NCI-H1417 (cell line): Measurements from ENCODE around the gene UGT2B17.
"Not testable (repeated sequence)": the region's sequence is repeated elsewhere in the genome, so short reads cannot be mapped to it uniquely, and the experiment has no call there.

ENCODE experiments used
- DNase-seq, 3 experiments: peaks; one replicate each; lab custom pipeline; 2025; lab: John Stamatoyannopoulos, UW

Gene UGT2B17

GRCh38 chr4:68569036-68569435, 7.1 kb downstream of the UGT2B17 start:
- DNase-seq, result not testable (repeated sequence)

- DNase-seq, result not testable (repeated sequence)
These were observed 7.6 kb downstream of the UGT2B17 start for GRCh38 chr4:68568535-68568934.

GRCh38 chr4:68566364-68566763, 9.8 kb downstream of the UGT2B17 start:
- DNase-seq, result not testable (repeated sequence)

DNA sequence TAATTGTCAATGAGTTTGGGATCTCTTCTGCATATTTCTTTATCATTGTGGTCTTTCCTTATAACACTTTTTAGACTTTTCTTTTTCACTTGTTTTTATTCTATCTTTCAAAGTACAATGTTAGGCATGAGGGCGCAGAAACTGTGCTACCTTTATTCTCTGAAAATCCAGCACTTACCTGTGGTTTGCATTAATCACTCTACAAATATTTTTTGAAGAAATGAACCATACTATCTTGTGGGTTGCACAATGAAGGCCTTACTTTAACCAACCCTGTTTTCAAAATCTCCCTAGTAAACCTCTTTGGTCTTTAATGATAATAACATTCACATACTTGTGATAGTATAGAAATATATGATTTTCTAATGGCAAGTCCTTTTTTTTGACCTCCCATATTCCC, 11.0 kb downstream of the UGT2B17 start:
- DNase-seq, result not testable (repeated sequence)

GRCh38 chr4:68560364-68561070, 15.6 kb downstream of the UGT2B17 start:
- DNase-seq, result not testable (repeated sequence)

- not testable (repeated sequence) for DNase-seq
These were observed 22.3 kb downstream of the UGT2B17 start for GRCh38 chr4:68553830-68554229.

DNA sequence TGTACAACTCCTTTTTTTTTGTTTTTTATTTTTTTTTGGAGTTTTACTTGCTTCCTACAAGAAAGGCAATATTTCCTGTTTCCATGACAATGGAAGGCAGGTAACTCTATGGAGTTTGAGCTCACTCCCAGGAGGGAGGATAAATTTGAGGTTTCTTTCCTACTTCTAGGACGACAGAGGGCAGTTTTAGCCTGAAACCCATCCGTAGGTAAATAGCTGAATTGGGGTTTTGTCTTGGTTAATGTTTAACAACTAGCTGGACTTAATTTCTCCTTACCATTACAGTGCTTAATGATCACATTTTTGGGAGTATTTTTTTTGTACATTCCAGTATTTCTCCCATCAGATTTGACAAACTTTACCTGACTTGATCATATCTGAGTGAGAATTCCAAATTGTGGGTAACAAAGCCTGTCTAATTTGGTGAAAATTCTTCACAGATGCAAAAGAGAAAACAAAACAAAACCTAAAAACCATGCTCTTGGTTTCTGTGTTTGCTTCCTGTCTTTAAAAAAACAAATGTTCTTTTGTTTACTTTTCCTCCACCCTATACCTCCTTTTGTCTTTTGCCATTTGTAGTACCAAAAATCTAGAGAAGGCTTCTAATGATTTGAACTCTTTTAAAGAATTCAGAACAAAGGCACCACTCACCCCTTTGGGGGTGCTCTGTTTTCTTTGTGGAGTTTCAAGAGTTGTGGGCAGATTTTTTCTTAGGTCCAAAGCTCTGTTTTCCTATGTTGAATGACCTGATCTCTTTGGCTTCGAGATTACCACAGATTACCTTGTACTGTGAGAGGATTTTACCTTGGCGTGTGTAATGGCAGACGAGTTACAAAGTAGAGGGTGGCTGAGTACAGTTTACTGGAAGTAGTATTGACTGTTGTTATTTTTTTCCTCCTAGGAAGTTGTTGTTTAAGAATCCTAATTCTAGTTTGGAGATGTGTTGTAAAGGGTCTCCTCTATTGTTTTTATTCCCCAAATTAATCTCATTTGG, 23.0 kb downstream of the UGT2B17 start:
- DNase-seq, result not testable (repeated sequence)

- DNase-seq, result not testable (repeated sequence)
These were observed 33.4 kb downstream of the UGT2B17 start for GRCh38 chr4:68542742-68543141.

DNA sequence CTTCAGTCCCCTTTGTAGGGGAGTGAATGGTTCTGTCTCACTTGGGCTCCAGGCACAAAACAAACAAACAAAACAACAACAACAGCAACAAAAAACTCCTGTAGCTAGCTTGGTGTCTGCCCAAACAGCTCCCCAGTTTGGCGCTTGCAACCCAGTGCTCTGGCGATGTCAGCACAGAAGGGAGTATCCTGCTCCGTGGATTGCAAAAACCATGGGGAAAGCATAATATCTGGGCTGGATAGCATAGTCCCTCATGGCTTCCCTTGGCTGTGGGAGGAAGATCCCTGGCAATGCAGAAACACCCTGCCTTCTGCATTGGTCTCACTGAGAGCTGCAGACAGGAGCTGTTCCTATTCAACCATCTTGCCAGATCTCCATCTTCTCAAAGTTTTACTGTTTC, 39.7 kb downstream of the UGT2B17 start:
- no peak for DNase-seq

GRCh38 chr4:68535974-68536373, 40.1 kb downstream of the UGT2B17 start:
- DNase-seq, result no peak

DNA sequence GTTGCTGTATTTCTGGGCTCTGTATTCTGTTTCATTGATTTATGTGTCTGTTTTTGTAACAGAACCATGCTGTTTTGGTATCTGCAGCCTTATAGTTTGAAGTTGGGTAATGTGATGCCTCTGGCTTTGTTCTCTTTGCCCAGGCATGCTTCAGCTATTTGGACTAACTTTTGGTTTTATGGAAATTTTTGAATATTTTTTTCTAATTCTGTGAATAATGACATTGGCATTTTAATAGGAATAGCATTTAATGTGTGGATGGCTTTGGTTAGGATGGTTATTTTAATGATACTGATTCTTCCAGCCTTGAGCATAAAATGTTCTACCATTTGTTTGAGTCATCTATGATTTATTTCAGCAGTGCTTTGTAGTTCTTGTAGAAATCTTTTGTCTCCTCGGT, 53.9 kb downstream of the UGT2B17 start:
- not testable (repeated sequence) for DNase-seq

DNA sequence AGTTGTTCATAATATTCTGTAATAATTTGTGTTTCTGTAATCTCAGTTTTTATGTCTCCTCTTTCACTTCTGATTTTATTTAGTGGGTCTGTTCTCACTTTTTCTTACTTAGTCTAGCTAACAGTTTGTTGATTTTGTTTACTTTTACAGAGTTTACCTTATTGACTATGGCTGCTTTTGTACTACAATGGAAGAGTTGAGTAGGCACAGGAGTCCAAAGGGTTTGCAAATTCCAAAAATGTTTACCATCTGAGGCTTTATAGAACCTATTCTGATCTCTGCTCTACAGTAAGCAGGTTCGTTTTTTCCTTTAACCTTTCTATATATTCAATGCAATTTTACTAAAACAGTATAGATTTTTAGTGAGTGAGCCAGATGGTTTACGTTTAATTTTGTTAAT, 55.1 kb downstream of the UGT2B17 start:
- no peak for DNase-seq

DNA sequence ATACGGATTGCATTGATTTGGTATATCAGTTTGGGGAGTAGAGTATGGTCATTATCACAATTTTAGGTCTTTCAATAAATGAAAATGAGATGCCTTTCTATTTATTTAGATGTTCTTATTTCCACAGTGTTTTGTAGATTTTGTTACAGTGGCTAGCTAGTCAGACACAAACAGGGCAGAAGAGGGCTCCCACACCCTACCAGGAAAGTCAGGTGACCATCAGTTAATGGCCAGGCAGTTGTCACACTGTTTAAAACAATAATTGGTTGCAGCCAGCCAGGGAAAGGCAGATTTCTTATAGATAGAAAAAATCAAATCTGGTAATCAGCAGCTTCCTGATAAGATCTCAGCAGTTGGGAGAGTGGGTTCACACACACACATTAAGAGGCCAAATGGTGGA, 57.2 kb downstream of the UGT2B17 start:
- no peak for DNase-seq

GRCh38 chr4:68505452-68505851, 70.7 kb downstream of the UGT2B17 start:
- DNase-seq, result not testable (repeated sequence)

DNA sequence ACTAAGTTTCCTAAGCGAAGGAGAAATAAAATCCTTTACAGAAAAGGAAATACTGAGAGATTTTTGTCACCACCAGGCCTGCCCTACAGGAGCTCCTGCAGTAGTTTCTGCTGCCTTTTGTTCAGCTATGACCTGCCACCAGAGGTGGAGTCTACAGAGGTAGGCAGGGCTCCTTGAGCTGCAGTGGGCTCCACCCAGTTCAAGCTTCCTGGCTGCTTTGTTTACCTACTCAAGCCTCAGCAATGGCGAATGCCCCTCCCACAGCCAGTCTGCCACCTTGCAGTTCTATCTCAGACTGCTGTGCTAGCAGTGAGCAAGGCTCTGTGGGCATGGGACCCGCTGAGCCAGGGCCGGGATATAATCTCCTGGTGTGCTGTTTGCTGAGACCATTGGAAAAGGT, 71.3 kb downstream of the UGT2B17 start:
- DNase-seq, result not testable (repeated sequence)

GRCh38 chr4:68503462-68503861, 72.7 kb downstream of the UGT2B17 start:
- not testable (repeated sequence) for DNase-seq

- no peak for DNase-seq
These were observed 77.1 kb downstream of the UGT2B17 start for GRCh38 chr4:68499021-68499420.

DNA sequence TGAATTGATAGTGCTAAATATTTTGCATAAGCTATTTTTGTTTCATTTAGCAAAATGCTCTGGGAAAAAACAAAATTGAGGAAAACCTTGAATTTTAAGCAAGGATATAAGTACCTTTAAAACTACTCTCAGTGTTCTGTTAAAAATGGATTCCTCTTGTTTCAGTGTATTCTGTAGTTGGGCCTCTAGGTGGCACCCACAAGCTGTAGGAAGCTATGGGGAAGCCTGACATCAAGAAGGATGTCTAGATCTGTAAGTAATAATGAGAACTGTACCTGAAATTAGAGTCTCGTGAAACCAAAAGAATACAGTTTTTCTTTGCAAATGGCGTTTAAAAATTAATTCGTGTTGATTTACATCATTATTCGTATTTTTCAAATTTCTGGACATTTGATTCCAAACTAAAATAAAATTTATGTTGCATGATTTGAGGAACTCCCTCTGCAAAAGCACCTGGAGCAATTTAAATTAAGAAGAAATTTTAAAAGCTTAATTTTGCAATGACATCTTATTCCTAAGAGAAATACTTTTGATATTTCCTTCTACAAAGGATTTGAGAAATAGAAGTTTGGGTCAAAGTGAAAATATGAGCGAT, 77.6 kb downstream of the UGT2B17 start:
- peak; percentile 46 to 84 (median 50) for DNase-seq

DNA sequence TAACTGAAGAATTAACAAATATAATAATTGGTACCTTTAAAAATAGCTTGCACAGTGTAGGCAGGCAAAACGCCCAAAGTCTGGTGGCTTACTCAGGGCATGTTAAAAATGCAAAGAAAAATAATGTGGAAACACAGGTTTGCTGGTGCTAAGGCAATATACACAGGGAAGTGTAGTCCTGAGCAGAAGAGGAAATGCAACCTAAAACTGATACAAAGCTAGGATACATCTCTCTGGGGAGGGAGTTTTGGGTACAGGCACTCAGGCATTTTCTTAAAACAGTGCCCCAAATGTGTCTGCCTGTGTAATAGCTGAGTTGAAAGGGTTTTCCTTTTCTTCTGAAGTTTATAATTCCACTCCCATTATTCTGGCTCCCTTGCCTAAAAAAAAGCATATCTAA, 81.4 kb downstream of the UGT2B17 start:
- DNase-seq, result no peak

- peak in 2 of 3 experiments; percentile 17 to 34 for DNase-seq
These were observed 85.2 kb downstream of the UGT2B17 start for GRCh38 chr4:68490826-68491457.

DNA sequence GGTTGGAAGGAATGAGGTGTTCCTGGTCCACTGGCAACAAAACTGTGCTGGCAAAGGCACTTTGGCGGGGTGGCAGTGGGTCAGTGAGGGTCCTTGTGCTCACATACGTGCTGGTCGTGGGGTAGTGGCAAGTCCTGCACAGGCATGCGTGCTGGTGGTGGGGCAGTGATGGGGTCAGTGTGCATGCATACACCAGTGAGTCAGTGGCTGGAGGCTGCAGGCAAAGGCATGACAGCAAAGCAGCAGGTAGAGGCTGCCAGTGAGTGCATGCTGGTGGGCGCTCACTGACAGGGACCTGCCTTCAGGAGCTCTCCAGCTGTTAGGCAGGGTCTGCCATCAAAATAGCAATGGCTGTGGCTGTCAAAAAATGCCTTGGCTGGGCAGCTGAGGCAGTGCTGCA, 86.8 kb downstream of the UGT2B17 start:
- no peak for DNase-seq
